ENCODE data around the gene SERINC5.
"Not testable (repeated sequence)": the region's sequence is repeated elsewhere in the genome, so short reads cannot be mapped to it uniquely, and the experiment has no call there.

GRCh38 chr5:80111376-80111990 lies 144.4 kb downstream of the SERINC5 start:
- TF ChIP-seq CTCF (IDR thresholded peaks at IDR 0.05; ENCODE audit: low read depth, low read length); POLR2A (IDR thresholded peaks at IDR 0.05; ENCODE audit: extremely low read depth, insufficient read length); MYC (IDR thresholded peaks at IDR 0.05; ENCODE audit: low read depth, low read length): not testable (repeated sequence)

All from NB4 (cell line).